DND-41 (cell line): Measurements from ENCODE around the gene PYGO1.
"Not testable (repeated sequence)": the region's sequence is repeated elsewhere in the genome, so short reads cannot be mapped to it uniquely, and the experiment has no call there.

ENCODE experiments used
- CTCF ChIP-seq: IDR thresholded peaks from 2 replicates; pipeline ENCODE4 v1.5.1; 2012; ENCODE audit warnings: borderline replicate concordance, low read length, moderate library complexity, mild to moderate bottlenecking; ENCODE audit not compliant: poor library complexity, severe bottlenecking; ENCODE audit errors: extremely low read depth
- EZH2 ChIP-seq: IDR thresholded peaks from 3 replicates; pipeline ENCODE4 v1.6.1; 2012; ENCODE audit warnings: borderline replicate concordance, low read depth, mild to moderate bottlenecking, moderate library complexity, low read length, inconsistent platforms; ENCODE audit not compliant: severe bottlenecking

DNA sequence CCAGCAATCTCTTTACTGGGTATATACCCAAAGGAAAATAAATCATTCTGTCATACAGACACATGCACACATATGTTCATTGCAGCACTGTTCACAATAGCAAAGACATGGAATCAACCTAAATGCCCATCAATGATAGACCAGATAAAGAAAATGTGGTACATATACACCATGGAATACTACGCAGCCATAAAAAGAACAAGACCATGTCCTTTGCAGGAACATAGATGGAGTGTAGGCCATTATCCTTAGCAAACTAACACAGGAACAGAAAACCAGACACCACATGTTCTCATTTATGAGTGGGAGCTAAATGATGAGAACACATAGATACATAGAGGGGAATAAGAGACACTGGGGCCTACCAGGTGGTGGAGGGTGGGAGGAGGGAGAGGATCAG lies 4.9 kb upstream of the PYGO1 start:
- TF ChIP-seq CTCF, EZH2: not testable (repeated sequence)
